GM19395 (cell line): ENCODE data around the gene CAMK1D.

Source experiments
- ATAC-seq: cut with Tn5 transposase; IDR thresholded peaks from one replicate; pipeline ENCODE4 v1.9.1; 2021; ENCODE audit warnings: mild to moderate bottlenecking, moderate library complexity; ENCODE audit not compliant: unreplicated experiment

Gene CAMK1D

DNA sequence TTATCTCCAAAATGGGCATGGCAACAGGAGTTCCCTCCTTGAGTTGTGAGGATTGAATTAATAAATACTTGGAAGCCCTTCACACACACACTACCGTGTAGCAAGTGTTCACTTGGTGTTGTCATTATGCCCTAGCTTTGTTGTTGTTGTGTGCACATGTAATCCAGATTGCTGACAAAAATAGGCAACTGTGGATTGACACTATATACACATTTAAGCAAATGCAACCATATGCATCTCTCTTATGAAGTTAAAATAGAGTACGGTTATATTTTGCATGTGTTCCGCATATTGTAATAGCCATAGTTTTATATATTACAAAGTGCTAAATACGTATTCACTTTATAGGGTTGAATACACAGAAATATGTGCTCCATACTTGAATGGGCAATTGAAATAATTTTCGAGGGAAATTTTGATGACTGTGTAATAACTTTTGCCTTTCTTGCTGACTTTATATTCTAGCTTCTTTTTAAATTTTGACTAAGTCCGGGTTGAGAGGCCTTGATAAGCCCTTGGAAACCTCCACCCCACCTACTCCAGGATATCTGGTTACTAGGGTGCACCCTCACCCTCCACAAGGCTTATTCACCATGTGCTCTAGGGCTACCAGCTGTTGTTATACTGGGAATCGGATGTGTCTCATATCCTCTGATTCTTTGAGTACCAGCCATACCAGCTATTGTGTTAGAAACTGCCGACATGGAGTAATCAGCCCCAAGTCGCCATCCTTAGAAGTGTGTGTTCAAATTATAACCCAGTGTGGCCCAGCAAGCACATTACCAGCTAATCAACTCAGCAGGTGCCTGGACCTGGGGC, 265.0 kb downstream of the CAMK1D start:
- no peak for ATAC-seq

DNA sequence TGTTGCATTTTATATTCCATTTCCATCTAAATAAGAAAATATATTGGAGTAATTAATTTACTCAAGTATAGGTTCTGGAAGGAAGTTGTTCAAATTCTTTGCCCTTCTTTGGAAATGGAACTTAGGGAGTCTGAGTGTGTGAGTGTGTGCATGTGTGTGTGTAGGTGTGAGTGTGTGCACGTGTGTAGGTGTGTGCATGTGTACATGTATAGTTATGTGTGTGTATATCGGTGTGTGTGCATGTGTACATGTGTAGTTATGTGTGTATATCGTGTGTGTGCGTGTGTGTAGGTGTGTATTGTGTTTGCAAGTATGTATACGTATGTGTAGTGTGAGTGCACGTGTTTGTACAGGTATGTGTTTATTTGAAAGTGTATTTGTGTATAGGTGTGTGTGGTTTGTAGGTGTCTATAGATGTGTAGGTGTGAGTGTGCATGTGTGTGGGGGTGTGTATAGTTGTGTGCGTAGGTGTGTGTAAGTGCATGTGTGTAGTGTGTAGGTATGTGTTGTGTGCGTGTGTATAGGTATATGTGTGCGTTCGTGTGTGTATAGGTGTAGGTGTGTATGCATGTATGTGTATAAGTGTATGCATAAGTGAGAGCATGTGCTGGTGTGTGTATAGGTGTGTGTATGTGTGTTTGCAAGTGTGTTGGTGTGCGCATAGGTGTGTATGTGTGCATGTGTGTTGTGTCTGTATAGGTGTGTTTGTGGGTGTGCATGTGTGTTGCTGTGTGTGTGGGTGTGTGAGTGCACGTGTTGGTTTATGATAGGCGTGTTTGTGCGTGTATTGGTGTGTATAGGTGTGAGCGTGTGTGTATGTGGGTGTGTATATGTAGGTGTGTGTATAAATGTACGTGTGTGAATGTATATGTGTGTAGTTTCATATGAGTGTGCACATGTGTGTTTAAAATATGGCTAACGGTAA, 266.2 kb downstream of the CAMK1D start:
- no peak for ATAC-seq

DNA sequence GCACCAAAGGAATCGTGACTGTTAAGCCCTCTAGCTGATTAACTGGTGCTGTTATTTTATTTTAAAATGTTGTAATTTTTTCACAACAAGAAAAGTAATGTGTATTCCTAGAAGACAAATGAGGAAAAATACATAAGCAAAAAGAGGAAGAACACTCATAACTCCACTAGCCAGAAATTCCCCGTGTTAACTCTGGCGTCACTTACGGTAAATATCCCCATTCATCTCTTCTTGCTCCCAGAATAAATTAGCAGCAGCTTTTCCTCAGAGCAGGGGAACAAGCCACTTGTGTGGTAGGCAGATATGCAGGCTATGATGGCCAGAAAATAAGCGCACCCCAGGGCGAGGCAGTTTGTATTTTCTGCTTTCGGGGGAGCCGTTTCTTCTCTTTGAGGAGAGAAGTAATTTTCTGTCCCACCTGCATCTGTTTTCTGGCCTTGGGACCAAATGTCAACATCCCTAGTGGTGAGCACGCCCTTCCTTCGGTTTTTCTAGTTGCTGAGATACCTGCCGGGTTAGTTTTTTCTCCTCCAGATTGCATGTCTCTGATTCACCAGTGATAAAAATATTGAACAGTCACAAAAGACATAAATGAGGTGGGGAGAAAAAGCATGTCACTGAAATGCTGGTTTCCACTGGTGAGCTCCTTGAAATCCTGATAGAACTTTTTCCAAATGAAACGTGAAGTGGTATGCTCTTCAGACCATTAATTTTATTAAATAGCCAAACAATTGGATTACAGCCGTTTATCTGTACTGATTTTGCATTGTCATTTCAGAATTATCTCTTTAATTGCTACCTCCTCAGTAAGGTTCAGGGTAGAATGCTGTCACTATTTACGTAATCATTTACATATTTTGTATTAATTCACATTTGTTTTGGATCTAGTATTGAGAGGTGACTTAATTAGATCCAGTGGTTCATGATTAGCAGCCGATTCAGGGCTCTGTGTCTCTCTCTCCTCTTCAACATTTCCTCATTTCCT, 268.1 kb downstream of the CAMK1D start:
- no peak for ATAC-seq

DNA sequence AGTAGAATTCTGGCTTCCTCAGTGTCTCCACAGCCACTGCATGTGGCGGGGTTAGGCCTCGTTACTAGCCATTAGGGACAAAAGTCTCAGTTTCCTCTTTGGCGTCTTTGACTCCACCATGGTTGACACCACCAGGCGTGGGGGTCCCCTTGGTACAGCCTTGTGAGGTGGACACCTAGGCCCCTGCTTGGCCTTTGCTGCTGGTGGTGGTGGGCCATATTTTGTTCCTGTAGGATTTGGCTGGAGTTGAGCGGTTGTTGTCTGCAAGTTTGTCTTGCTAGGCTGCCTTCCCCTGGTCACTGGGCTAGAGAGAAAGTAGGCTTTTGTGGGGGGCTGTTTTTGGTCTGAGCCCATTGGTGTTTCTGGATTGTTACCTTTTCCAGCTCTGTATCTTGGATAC, 272.7 kb downstream of the CAMK1D start:
- no peak for ATAC-seq

DNA sequence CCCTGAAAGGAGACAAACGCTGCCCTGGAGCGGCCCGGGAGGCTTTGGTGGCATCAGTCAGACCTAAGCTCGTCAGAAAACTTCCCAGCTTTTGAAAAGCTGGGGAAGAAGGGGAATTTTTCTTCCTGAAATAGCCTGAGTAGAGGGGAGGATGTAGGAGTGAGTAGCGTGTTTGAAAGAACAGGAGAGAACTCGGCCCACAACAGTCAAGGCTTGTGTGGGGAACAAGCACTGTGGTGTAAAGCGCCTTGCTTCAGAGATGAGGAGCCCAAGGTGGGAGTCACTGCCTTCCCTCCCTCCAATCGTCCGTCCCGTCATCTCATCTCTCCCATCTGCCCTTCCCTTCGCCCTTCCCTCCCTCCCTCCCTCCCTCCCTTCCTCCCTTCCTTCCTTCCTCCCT, 273.3 kb downstream of the CAMK1D start:
- no peak for ATAC-seq

DNA sequence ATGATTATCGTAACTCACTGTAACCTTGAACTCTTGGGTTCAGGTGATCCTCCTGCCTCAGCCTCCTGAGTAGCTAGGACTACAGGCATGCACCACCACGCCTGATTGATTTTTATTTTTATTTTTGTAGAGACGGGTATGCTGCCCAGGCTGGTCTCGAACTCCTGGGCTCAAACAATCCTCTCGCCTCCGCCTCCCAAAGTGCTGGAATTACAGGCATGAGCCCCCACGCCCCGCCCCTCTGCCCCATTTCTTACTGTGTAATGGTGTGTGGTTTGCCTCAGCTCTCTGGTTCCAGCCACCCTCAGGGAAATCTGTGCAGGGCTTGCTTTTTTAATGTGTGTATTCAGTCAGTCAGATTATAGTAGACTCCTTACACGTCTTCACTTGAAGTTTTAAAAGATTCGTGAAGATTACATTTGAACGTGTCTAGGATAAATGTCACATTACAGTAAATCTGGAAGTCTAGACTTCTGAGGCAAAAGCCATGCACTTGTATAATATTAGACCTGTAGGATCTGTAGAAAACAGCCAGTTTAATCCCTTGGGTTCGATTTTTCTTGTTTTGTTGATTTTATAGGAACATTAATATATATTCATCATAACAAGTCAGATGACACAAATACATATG, 276.2 kb downstream of the CAMK1D start:
- no peak for ATAC-seq

DNA sequence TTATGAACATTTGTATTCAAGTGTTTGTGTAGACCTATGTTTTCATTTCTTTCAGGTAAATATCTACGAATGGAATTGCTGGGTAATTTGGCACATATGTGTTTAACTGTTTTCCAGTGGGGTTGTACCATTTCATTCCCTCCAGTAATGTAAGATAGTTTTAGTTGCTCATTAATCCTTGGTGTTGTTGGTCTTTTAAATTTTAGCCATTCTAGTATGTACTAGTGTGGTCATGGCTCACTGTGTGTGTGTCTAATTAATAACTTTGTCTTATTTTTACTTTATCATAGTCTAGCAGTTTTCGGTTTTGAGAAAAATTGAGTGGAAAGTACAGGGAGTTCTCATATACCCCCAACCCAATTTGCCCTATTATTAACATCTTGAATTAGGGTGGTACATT, 278.8 kb downstream of the CAMK1D start:
- no peak for ATAC-seq

DNA sequence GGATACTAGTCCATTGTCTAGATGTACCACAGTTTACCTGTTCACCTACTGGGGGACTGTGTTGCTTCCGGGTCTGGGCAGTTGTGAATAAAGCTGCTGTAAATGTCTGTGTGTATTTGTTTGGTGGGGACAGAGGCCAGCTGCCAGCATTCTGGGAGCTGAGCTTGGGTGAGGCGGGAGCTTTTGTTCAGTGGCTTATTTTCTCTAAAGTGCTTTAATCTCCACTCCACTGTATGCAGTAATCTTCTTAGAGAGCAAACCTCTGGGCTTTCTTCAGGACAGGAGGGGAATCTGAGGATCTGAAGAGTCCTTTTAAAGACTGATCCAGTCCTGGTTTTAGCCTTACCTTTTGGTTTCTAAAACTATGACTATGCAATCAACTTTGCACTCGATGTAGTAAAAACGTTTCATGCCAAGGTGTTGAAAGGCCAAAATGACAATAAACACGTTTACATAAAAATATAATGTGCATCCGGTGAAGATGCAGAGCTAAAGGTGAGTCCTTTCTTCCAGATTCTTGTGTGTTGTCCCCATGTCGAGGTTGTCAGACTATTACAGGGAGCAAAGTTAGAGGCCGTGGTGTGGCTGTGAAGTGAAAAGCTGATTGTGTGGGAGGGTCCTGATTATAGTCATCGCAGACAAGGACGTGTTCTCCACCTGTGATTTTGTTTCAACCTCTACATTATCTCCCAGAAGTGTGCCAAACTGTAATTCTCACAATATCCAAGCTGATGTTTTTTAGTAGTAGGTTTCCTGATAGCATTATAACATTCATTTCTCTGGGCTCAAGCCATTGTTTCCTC, 279.8 kb downstream of the CAMK1D start:
- no peak for ATAC-seq

DNA sequence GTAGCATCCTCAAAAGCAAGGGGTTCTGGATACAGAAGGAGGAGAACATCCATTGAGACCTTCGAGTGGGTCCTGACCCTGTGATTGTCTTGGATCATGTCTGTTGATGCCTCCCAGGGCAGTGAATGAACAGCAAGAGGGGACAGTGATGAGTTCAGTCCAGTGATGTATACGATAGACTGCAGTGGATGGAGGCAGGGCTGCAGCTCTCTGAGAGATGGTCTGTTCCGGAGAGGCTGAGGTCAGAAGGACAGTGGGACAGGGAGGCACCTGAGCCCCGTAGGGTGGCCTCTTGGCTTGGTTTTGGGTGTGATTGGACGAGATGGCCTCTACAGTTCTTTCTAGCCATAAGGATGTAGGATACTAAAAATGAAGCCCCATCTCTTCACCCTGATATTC, 280.4 kb downstream of the CAMK1D start:
- ATAC-seq = no peak

DNA sequence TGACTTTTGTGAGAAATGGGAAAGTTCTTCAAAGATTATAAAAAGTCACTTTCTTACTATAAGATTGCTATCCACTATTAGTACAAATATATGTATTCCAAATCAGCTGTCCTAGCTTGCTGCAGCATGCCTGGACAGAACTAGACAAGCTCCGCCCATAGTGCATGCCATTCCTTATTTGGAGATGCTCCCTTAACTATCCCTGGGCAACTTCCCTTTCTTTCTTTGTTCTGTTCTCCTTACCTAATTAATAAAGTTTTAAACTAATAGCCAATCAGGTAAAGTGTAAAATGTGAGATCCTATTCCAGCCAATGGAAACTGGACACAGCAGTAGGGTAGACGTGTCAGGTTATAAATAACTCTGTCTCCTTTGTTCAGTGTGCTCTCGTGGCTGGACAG, 281.9 kb downstream of the CAMK1D start:
- no peak for ATAC-seq

DNA sequence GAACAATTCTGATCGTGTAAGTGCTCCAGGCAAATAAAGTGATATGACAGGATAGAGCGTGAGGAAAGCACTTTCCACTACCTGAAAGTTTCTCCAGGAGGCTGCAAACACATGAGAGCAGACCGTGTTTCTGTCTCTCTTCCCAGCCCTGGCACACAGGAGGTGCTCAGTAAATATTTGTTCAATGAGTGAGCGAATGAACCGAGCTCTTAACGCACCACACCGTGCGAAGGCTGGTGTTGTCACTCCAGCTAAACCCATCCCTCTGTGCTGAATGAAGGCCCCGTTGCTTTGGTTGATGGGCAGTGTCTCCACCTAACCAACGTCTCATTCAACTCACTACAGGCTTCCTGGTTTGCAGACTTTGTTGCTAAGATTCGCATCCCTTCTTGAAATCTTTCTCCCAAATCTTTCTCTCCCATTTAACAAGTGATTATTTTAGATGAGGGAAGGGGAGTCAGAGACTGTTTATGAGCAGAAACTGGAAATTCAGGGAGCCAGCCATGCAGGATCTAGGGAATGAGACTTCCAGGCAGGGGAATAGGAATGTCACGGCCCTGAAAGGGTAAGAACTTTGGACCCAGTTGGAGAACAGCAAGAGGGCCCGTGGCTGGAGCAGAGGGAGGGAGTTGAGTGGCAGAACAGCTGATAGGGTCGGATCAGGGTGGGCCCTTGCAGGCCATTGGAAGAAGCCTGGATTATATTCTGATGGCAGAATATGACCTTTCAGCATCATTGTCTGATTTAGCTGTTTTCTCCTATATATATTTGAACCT, 282.6 kb downstream of the CAMK1D start:
- ATAC-seq = no peak

DNA sequence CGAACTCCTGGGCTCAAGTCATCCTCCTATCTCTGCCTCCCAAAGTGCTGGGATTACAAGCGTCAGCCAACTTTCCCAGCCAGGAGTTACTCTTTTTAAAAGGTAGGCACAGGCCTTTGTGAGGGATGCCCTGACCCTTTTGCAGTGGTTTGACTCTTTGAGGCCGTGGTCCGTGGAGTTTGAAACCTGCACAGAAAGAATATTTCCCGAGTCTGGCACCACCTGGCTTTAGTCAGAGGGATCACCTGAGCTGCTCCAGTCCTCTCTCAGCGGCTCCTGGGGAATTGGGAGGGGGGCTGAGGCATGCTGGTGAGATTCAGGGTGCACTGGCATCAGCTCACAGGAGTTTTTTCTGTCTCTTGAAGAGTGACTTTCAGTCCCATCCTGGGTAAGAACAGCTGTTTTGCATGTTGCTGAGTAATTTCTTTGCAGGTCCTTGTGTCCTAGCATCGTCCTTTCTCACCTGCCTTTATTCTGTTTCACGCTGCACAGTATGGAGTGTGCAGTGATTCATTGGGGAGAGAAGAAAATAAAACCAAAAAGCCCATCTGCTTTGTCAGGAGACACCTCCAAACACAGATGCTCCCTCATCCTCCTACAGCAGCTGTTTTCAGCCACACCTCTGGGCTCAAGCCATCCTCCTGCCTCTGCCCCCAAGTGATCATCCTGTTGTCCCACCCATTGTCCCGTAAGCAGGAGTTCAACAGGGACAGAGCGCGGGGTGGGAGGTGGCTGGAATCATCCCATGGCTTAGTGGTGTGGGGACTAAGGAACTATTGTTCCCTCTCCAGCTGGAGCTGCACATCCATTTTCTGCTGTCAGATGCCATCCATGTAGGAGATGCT, 284.7 kb downstream of the CAMK1D start:
- ATAC-seq = no peak

DNA sequence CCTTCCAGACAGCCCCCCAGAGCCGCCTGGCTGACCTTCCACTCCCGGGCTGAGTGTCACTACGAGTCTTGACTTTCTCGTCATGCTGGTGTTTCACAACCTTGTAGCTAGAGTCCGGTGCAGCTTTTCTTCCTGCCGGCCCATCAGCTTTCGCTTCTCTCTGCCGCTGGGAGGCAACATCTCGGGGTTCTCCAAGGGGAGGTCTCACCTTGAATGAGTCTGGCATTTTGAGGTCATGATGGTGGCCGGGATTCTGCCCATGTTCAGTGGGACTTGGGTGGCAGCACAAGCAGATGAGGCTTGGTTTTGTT, 285.2 kb downstream of the CAMK1D start:
- no peak for ATAC-seq

DNA sequence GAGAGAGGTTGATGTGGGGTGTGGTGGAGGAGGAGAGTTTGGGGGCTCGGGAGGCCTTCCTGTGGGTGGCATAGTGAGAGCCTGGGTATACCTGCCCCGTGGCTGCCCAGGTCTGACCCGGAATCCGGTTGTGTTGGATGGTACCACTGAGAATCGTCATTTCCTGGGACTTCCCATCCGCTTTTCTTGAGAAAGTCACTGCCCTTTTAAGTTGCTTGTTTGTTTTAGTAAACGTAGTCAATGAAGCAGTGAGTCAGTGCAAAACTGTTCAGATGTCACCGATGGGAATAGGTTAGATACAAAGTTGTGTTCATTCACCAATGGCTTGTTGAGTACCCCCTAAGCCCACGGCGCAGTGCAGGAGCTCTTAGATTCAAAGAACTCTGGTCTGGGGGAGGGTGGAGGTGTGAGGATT, 285.8 kb downstream of the CAMK1D start:
- no peak for ATAC-seq

DNA sequence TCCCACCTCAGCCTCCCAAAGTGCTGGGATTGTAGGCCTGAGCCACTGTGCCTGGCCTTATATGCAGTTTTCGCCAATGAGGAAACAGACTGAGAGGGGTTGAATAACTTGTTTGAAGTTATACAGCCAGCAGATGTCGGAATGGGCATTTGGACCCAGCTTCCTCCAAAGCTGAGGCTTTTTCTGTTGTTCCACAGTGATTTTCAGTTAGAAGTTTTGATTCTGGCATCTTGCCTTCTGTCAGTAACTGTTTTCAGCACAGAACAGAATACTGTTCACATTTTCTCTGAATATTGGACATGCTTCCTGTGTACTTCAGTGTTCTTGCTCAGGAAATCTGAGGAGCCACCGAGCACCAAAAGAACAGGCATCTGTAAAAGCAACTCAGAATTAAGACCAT, 287.2 kb downstream of the CAMK1D start:
- ATAC-seq = no peak

DNA sequence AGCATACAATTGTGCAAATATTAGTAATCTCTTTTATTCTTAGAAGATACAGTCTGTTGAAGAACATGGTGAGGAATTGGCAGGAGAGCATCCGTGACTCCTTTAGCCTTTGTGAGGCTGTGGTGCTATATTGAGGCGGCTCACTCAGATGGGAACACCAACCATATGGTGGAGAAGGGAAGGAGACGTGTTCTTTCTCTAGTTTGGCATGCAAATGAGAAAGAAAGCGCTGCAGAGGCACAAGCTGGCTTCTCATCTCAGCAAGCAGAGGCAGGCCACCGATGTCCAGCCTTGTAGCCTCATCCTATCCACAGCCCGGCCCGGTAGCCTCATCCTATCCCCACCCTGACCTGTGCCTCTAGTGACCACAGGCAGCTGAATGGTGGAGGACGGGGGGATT, 288.3 kb downstream of the CAMK1D start:
- no peak for ATAC-seq

DNA sequence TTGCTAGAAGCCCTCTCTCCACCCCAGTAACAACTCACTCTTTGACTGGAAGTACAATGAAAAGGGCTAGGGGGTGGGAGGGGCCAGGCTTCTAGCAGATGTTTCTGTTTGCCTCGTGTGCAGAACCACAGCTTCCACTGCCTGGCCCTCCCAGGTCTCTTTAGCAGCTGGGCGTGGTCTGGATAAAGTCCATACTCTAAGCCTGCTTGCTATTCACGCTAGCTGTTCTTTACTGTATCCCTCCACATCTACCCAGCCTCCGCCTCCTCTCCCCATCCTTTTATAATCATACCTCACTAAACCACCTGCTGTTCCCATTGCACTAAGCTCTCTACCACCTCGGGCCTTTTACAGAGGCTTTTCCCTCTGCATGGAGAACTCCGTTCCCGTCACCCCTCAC, 288.8 kb downstream of the CAMK1D start:
- peak; percentile 44 for ATAC-seq

DNA sequence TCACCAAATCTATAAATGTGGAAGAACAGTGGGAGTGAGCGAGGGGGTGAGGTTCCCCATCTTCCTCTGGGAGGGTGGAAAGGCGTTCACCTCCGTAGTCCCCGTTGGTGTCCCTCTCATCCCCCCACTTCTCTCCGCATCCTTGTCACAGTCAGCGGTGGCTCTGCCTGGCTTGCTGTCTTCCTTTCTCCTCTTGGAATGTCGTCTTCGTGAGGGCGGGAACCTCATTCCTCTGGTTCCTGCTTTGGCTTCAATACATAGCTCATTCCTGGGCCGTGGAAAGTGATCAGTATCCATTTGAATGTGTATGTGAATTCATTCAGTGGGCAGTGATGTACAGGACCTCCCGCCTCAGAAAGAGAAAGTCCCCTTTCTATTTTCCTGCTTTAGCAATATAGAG, 289.4 kb downstream of the CAMK1D start:
- no peak for ATAC-seq
